Measurements from ENCODE around the gene GPBP1L1.
"Not testable (repeated sequence)": the region's sequence is repeated elsewhere in the genome, so short reads cannot be mapped to it uniquely, and the experiment has no call there.

Gene GPBP1L1

GRCh38 chr1:45640293-45640692, 46.0 kb downstream of the GPBP1L1 start:
- DNase-seq (ENCODE audit: low read depth) = no peak

GRCh38 chr1:45635211-45635610, 51.1 kb downstream of the GPBP1L1 start:
- DNase-seq (ENCODE audit: low read depth) = no peak

- DNase-seq (ENCODE audit: low read depth) = no peak
These were observed 55.9 kb downstream of the GPBP1L1 start for GRCh38 chr1:45630429-45630828.

- no peak for DNase-seq (ENCODE audit: low read depth)
These were observed 57.3 kb downstream of the GPBP1L1 start for GRCh38 chr1:45629035-45629434.

GRCh38 chr1:45623972-45624371, 62.4 kb downstream of the GPBP1L1 start, which contains the start of gene CCDC17:
TSS of gene CCDC17 (minus strand) at chr1:45624054. CDS start at chr1:45623909, 145 bp downstream.
- DNase-seq (ENCODE audit: low read depth) = no peak

GRCh38 chr1:45622524-45623394, 63.6 kb downstream of the GPBP1L1 start:
- DNase-seq (ENCODE audit: low read depth) = no peak

GRCh38 chr1:45621895-45622523, 64.3 kb downstream of the GPBP1L1 start:
- no peak for DNase-seq (ENCODE audit: low read depth)

GRCh38 chr1:45621501-45621836, 64.9 kb downstream of the GPBP1L1 start:
- DNase-seq (ENCODE audit: low read depth) = no peak

GRCh38 chr1:45620588-45621500, 65.5 kb downstream of the GPBP1L1 start:
- no peak for DNase-seq (ENCODE audit: low read depth)

GRCh38 chr1:45619149-45619921, 67.0 kb downstream of the GPBP1L1 start:
- no peak for DNase-seq (ENCODE audit: low read depth)

GRCh38 chr1:45617618-45618017, 68.7 kb downstream of the GPBP1L1 start:
- no peak for DNase-seq (ENCODE audit: low read depth)

- no peak for DNase-seq (ENCODE audit: low read depth)
These were observed 70.4 kb downstream of the GPBP1L1 start for GRCh38 chr1:45615885-45616284.

GRCh38 chr1:45612941-45613579, 73.3 kb downstream of the GPBP1L1 start:
- DNase-seq (ENCODE audit: low read depth) = no peak

- no peak for DNase-seq (ENCODE audit: low read depth)
These were observed 75.6 kb downstream of the GPBP1L1 start for GRCh38 chr1:45610589-45611226.

GRCh38 chr1:45608175-45609156, 77.9 kb downstream of the GPBP1L1 start:
- DNase-seq (ENCODE audit: low read depth) = no peak

GRCh38 chr1:45607404-45608074, 78.8 kb downstream of the GPBP1L1 start:
- no peak for DNase-seq (ENCODE audit: low read depth)

- no peak for DNase-seq (ENCODE audit: low read depth)
These were observed 82.1 kb downstream of the GPBP1L1 start for GRCh38 chr1:45604239-45604638.

GRCh38 chr1:45596765-45597164, 89.6 kb downstream of the GPBP1L1 start:
- DNase-seq (ENCODE audit: low read depth) = not testable (repeated sequence)

GRCh38 chr1:45594412-45594811, 91.9 kb downstream of the GPBP1L1 start:
- no peak for DNase-seq (ENCODE audit: low read depth)
